Thyroid gland (tissue), 4 donors: ENCODE measurements around the gene MYO5A. TPM values are rescaled to one million over a fixed set of nuclear protein-coding genes. Genes with fewer than 3 reads are reported as not detected.
"Not testable (repeated sequence)": the region's sequence is repeated elsewhere in the genome, so short reads cannot be mapped to it uniquely, and the experiment has no call there.

Experiments
- DNase-seq, 2 donors: peaks; one replicate each; pipeline ENCODE4 v3.0.0-alpha.2; 2019
- H3K27ac ChIP-seq, 3 donors: fragments of 200-600 bp; sonication (generic); 1 replicate in 2 of 3; 2 replicates in 1 of 3; pipeline ENCODE4 v1.5.1; 2016 to 2019; ENCODE audit warnings: mild to moderate bottlenecking in 1 of 3, moderate library complexity in 1 of 3
- H3K27me3 ChIP-seq: fragments of 200-600 bp; sonication (generic); one replicate; pipeline ENCODE4 v1.5.1; 2019
- H3K36me3 ChIP-seq, 2 donors: fragments of 200-600 bp; sonication (generic); one replicate each; pipeline ENCODE4 v1.5.1; 2016 to 2019
- H3K4me1 ChIP-seq, 2 donors: fragments of 200-600 bp; sonication (generic); one replicate each; pipeline ENCODE4 v1.5.1; 2017 to 2019
- H3K4me3 ChIP-seq, 3 donors: fragments of 200-600 bp; sonication (generic); replicated peaks in 1 of 3; 1 replicate in 2 of 3; 2 replicates in 1 of 3; pipeline ENCODE4 v1.5.1; 2016; ENCODE audit warnings: mild to moderate bottlenecking in 1 of 3
- H3K9me3 ChIP-seq: fragments of 200-600 bp; sonication (generic); one replicate; pipeline ENCODE4 v1.5.1; 2017
- CTCF ChIP-seq, 6 experiments: fragments of 200-600 bp in 3 of 6; fragments of 450-650 bp in 3 of 6; sonication (generic) in 3 of 6; IDR thresholded peaks; one replicate each; pipeline ENCODE4 v1.5.1; 2016 to 2019; ENCODE audit warnings: antibody characterized with exemption in 6 of 6, mild to moderate bottlenecking in 2 of 6, inconsistent platforms in 1 of 6, moderate library complexity in 1 of 6
- POLR2A ChIP-seq, 2 donors: fragments of 450-650 bp; IDR thresholded peaks; one replicate each; pipeline ENCODE4 v1.6.1; 2017; ENCODE audit warnings: antibody characterized with exemption in 2 of 2, mild to moderate bottlenecking in 2 of 2, moderate library complexity in 1 of 2
- WGBS, 2 donors: methylation state at CpG; one replicate each; pipeline ENCODE4 v1.1.5; 2017; 5-methylcytosine and 5-hydroxymethylcytosine counted together
- intact Hi-C: fragments of 100-400 bp; cut with DNase I; formaldehyde crosslinking; loops from one replicate; pipeline ENCODE4 v1.15.1; 2023
- total RNA-seq, 4 donors: library from RNA; depleted of rRNA; stranded (reverse); fragments of >200 nt; gene quantifications; one replicate each; pipeline ENCODE4 v1.2.3, GENCODE V29; 2016

Gene MYO5A
- total RNA-seq, 4 donors from 2014 or later: 23.3 to 44.1 (median 34.7) TPM

- Histone ChIP-seq H3K36me3 (no peaks in the 10 kb centered on the region), H3K4me3 (no peak overlapping the region), H3K27ac (no peak overlapping the region), H3K9me3 (no peaks in the 10 kb centered on the region), H3K4me1 (peaks cover 0 to 15% of the 10 kb centered on the region in 2 donors), H3K27me3 (no peaks in the 10 kb centered on the region)
- intact Hi-C loops: no loop called here
- DNase-seq: no peak
- WGBS, 2 donors: 78 to 81% methylated on average over 6 of the region's 6 CpGs
- no peak for TF ChIP-seq POLR2A (IDR thresholded peaks at IDR 0.05)
- TF ChIP-seq CTCF (IDR thresholded peaks at IDR 0.05): no peak
These were observed 80.4 kb downstream of the MYO5A start for GRCh38 chr15:52448011-52448890.

- H3K4me3 ChIP-seq: no peak overlapping the region
- 89 to 100% methylated on average over 1 to 3 of the region's 3 CpGs for WGBS, 2 donors
- H3K9me3 ChIP-seq: no peaks in the 10 kb centered on the region
- H3K4me1 ChIP-seq: peaks cover 0 to 15% of the 10 kb centered on the region in 2 donors
- no peak for DNase-seq
- TF ChIP-seq CTCF (IDR thresholded peaks at IDR 0.05): no peak
- no peak for TF ChIP-seq POLR2A (IDR thresholded peaks at IDR 0.05)
- no peaks in the 10 kb centered on the region for H3K27me3 ChIP-seq
- no peaks in the 10 kb centered on the region for H3K36me3 ChIP-seq
- no peak overlapping the region for H3K27ac ChIP-seq
- intact Hi-C loops: no loop called here
These were observed 82.7 kb downstream of the MYO5A start for GRCh38 chr15:52445954-52446353.

- Histone ChIP-seq H3K27ac (no peak overlapping the region), H3K27me3 (no peaks in the 10 kb centered on the region), H3K36me3 (no peaks in the 10 kb centered on the region), H3K9me3 (no peaks in the 10 kb centered on the region), H3K4me3 (no peak overlapping the region), H3K4me1 (peaks cover 0 to 15% of the 10 kb centered on the region in 2 donors)
- DNase-seq: no peak
- 87 to 89% methylated on average over 7 of the region's 7 CpGs for WGBS, 2 donors
- TF ChIP-seq POLR2A (IDR thresholded peaks at IDR 0.05): no peak
- intact Hi-C loops: no loop called here
These were observed 83.1 kb downstream of the MYO5A start for GRCh38 chr15:52445553-52445952.

- H3K9me3 ChIP-seq, H3K27me3 ChIP-seq, intact Hi-C loops, H3K36me3 ChIP-seq, DNase-seq, H3K4me1 ChIP-seq, H3K27ac ChIP-seq, H3K4me3 ChIP-seq: not testable (repeated sequence)
- WGBS, 2 donors: 95 to 97% methylated on average over 6 of the region's 6 CpGs
These were observed 85.5 kb downstream of the MYO5A start for GRCh38 chr15:52443205-52443604.

GRCh38 chr15:52441841-52442240 lies 86.8 kb downstream of the MYO5A start:
- TF ChIP-seq CTCF (IDR thresholded peaks at IDR 0.05) (no peak), POLR2A (IDR thresholded peaks at IDR 0.05) (no peak)
- Histone ChIP-seq H3K27ac (no peak overlapping the region), H3K4me1 (peaks cover 0 to 4% of the 10 kb centered on the region in 2 donors), H3K36me3 (no peaks in the 10 kb centered on the region), H3K9me3 (no peaks in the 10 kb centered on the region), H3K4me3 (no peak overlapping the region), H3K27me3 (no peaks in the 10 kb centered on the region)
- intact Hi-C loops: no loop called here
- no peak for DNase-seq
- 95% methylated on average over 2 of the region's 2 CpGs for WGBS, 2 donors

GRCh38 chr15:52440946-52441345 lies 87.7 kb downstream of the MYO5A start:
- Histone ChIP-seq H3K27ac (no peak overlapping the region), H3K4me1 (peaks cover 0 to 2% of the 10 kb centered on the region in 2 donors), H3K4me3 (no peak overlapping the region), H3K9me3 (no peaks in the 10 kb centered on the region), H3K36me3 (no peaks in the 10 kb centered on the region), H3K27me3 (no peaks in the 10 kb centered on the region)
- TF ChIP-seq CTCF (IDR thresholded peaks at IDR 0.05) (no peak), POLR2A (IDR thresholded peaks at IDR 0.05) (no peak)
- 86 to 90% methylated on average over 2 of the region's 2 CpGs for WGBS, 2 donors
- DNase-seq: no peak
- intact Hi-C loops: no loop called here
